ENCODE measurements around the gene TMEM239.

- no peak for TF ChIP-seq MXI1 (conservative IDR thresholded peaks at IDR 0.05; ENCODE audit: poor library complexity, severe bottlenecking)
- TF ChIP-seq POLR2AphosphoS5 (IDR thresholded peaks at IDR 0.05) = no peak
- TF ChIP-seq CTCF (IDR thresholded peaks at IDR 0.05; ENCODE audit: poor library complexity, severe bottlenecking) = no peak
- no peak for TF ChIP-seq EP300 (conservative IDR thresholded peaks at IDR 0.05; ENCODE audit: poor library complexity, severe bottlenecking)
- TF ChIP-seq TAF1 (IDR thresholded peaks at IDR 0.05; ENCODE audit: low read depth) = no peak
- TF ChIP-seq RAD21 (conservative IDR thresholded peaks at IDR 0.05) = no peak
Measured at GRCh38 chr20:2839732-2840137, 23.6 kb downstream of the TMEM239 start.

Measured in neural cell (in vitro differentiated cells).